Left ventricle myocardium inferior (tissue), 1 donor: ENCODE data around the gene SELENOS. TPM values are rescaled to one million over a fixed set of nuclear protein-coding genes. Genes with fewer than 3 reads are reported as not detected.

ENCODE experiments used
- DNase-seq: peaks from one replicate; pipeline ENCODE4 v3.0.0-alpha.2; 2020
- H3K27ac ChIP-seq: fragments of 200-600 bp; replicated peaks from 2 replicates; pipeline ENCODE4 v1.8.0; 2021
- H3K27me3 ChIP-seq: fragments of 200-600 bp; 2 replicates; pipeline ENCODE4 v1.8.0; 2021; ENCODE audit warnings: low read depth
- H3K36me3 ChIP-seq: fragments of 200-600 bp; 2 replicates; pipeline ENCODE4 v1.8.0; 2021
- H3K4me1 ChIP-seq: fragments of 200-600 bp; 2 replicates; pipeline ENCODE4 v1.8.0; 2021
- H3K4me3 ChIP-seq: fragments of 200-600 bp; 2 replicates; pipeline ENCODE4 v1.8.0; 2021; ENCODE audit warnings: mild to moderate bottlenecking, moderate library complexity
- H3K9me3 ChIP-seq: fragments of 200-600 bp; replicated peaks from 2 replicates; pipeline ENCODE4 v1.8.0; 2021
- intact Hi-C: fragments of 100-400 bp; cut with micrococcal nuclease; formaldehyde crosslinking; loops from one replicate; pipeline ENCODE4 v1.11.0; 2022
- long read RNA-seq: library from polyadenylated mRNA; unstranded; transcript quantifications from one replicate; pipeline ENCODE4 v2.0.0, GENCODE V29; 2021
- total RNA-seq: library from RNA; stranded (reverse); fragmentation: NEBNext Ultra II Directional; extraction: Animal tissue kit (Norgen Biotek cat#: 25700); gene quantifications from one replicate; pipeline ENCODE4 v1.2.1, GENCODE V29; 2021
- TF ChIP-seq, protein P1 (sequence below): fragments of 200-600 bp; IDR thresholded peaks from 2 replicates; pipeline ENCODE4 v1.8.0; 2021; ENCODE audit warnings: antibody characterized with exemption, mild to moderate bottlenecking, borderline replicate concordance
- donor health status: DM: no; HTN: yes; CAD: no; lungs with severe emphysema.

The SELENOS gene, protein sequence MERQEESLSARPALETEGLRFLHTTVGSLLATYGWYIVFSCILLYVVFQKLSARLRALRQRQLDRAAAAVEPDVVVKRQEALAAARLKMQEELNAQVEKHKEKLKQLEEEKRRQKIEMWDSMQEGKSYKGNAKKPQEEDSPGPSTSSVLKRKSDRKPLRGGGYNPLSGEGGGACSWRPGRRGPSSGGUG
- total RNA-seq: 50.6 TPM
- long read RNA-seq, transcript SELENOS-203 (6 exons, 1,188 nt): major isoform, 85 of 96 reads
- long read RNA-seq, transcript SELENOS-201 (7 exons, 1,439 nt): minor isoform, 5 of 96 reads
- long read RNA-seq, partial matches to known transcripts: 1 of 96 reads
- long read RNA-seq, other reads (novel, unspliced or antisense): 5 of 96 reads

DNA sequence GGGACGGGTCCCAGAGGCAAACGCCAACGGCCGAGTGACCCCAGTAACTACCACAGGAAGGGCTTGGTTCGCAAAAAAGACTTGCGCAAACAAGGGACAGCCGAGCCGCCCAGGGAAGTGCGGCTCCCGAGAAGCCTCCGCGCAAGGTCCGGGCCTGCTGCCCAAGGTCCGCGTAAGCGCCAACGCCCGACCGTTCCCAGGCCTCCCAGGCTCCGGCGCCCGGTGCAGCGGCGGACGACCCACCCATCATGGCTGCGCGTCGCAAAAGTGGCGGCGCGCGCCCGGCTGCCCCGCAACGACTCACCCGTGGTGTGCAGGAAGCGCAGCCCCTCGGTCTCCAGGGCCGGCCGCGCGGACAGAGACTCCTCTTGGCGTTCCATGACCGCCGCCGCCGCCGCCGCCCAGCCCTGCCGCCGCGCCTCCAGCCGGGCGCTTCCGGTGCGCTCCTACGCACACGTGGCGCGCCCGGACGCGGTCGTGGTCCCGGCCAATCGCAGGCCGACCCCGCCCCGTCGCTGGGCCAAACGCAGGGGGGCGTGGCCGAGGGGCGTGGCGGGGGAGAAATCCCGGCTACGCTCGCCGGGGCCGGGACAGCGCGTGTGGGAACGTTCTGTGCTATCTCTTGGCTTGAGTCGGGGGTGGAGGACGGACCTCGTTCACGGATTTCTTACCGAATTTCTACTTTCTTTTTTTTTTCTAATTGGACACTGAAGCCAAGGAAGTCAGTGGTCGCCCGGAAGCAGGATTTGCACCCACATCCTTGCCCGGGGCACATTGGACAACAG, at the start of gene SELENOS:
Gene SELENOS (minus strand): TSS at position 448 of the 785 bp plus-strand sequence. CDS start 68 bp downstream, at position 380.
- intact Hi-C loops: no loop called here
- H3K27ac ChIP-seq: peak within 1 kb of the TSS; percentile 94
- TF ChIP-seq, protein P1, sequence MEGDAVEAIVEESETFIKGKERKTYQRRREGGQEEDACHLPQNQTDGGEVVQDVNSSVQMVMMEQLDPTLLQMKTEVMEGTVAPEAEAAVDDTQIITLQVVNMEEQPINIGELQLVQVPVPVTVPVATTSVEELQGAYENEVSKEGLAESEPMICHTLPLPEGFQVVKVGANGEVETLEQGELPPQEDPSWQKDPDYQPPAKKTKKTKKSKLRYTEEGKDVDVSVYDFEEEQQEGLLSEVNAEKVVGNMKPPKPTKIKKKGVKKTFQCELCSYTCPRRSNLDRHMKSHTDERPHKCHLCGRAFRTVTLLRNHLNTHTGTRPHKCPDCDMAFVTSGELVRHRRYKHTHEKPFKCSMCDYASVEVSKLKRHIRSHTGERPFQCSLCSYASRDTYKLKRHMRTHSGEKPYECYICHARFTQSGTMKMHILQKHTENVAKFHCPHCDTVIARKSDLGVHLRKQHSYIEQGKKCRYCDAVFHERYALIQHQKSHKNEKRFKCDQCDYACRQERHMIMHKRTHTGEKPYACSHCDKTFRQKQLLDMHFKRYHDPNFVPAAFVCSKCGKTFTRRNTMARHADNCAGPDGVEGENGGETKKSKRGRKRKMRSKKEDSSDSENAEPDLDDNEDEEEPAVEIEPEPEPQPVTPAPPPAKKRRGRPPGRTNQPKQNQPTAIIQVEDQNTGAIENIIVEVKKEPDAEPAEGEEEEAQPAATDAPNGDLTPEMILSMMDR: no peak
- peak; percentile 94 for DNase-seq
- no peaks in the 10 kb centered on the region for H3K27me3 ChIP-seq
- H3K4me3 ChIP-seq: peak within 1 kb of the TSS; percentile 90
- H3K4me1 ChIP-seq: peaks cover 54% of the 10 kb centered on the region
- H3K36me3 ChIP-seq: peaks cover 63% of the 10 kb centered on the region
- H3K9me3 ChIP-seq: no peaks in the 10 kb centered on the region

DNA sequence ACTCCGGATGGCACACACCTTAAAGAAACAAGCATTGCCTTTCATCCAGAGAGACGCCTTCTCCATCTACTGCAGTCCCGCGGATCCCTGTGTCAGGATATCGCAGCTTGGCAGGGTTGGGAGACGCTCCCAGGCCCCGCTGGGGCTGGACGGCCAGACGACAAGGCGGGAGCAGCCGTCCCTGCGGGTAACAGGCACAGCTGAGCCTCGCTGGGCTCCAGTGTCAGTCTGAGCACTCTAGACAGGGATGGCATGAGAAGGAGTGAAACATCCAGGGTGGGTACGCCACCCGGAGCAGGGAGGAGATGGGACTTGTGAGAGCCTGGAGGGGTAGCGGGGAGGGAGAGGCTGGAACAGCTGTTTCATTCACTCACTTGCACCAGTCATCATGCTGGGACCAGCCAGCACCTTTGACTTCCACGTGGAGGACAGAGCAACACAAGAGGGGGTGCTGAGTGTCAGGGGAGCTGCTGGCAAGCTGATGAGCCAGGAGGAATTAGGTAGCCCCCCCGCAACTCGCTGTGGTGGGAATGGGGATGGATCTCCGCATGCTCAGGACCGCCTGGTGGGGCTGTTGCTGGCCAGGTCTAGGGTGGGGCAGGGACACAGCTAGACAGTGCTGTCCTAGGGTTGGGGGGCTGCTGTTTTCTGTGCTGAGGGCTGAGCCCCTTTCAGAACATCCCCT, 49.3 kb upstream of the SELENOS start:
- DNase-seq: no peak
- no peak overlapping the region for H3K4me3 ChIP-seq
- TF ChIP-seq, protein P1: no peak
- no peaks in the 10 kb centered on the region for H3K4me1 ChIP-seq
- intact Hi-C loops: no loop called here
- H3K9me3 ChIP-seq: no peaks in the 10 kb centered on the region
- peaks cover 41% of the 10 kb centered on the region for H3K36me3 ChIP-seq
- no peak overlapping the region for H3K27ac ChIP-seq
- H3K27me3 ChIP-seq: no peaks in the 10 kb centered on the region

DNA sequence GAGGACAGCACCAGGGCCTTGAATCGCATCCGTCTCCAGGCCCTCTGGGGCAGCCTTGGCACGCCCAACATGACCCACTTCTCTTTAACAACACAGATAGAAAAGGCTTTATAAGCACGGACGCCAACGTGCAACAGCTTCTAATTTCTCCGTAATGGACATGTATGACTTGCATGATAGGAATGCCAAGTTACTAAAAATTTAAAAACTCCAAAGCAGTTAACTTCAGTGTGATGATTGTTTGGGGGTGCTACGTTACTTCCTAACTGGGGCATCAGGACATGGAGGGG, 48.7 kb upstream of the SELENOS start:
- intact Hi-C loops: no loop called here
- no peaks in the 10 kb centered on the region for H3K4me1 ChIP-seq
- H3K4me3 ChIP-seq: no peak overlapping the region
- H3K9me3 ChIP-seq: no peaks in the 10 kb centered on the region
- TF ChIP-seq, protein P1: no peak
- no peak overlapping the region for H3K27ac ChIP-seq
- DNase-seq: no peak
- H3K27me3 ChIP-seq: no peaks in the 10 kb centered on the region
- peaks cover 44% of the 10 kb centered on the region for H3K36me3 ChIP-seq

DNA sequence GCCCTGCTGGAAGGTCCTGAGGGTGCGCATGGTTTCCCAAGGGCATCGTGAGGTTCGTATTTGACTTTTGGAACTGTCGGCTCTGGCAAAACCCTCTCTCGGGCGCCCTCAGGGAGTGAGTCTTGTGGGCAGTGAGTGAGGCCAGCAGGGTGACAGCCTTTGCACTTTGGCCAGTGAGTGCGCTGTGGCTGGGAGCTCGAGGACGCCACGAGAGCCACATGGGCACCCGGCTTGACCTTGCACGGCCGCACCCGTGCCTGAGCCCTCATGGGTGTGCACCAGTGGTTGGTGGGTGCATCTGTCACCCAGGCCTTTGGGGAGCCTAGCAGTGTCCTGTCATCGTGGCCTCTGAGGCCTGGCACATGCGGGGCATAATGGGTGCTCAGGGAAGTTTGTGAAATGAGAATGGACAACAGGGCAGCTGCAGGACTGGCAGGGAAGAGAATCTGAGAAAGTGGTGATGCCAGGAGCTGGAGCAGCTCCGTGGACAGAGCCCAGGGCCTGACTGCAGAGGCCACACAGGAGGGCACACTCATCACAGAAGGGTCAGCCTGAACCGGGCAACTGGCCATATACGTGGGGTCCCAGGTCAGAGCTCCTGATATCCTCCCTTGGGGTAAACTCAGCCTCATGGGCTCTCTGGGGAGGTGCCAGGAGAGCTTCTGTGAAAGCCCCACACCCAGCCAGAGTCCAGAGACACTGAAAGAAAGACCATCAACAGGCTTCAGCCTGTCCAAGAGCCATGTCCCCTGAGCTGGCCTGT, 48.2 kb upstream of the SELENOS start:
- Histone ChIP-seq H3K36me3 (peaks cover 49% of the 10 kb centered on the region), H3K9me3 (no peaks in the 10 kb centered on the region), H3K4me1 (no peaks in the 10 kb centered on the region), H3K4me3 (no peak overlapping the region), H3K27me3 (no peaks in the 10 kb centered on the region), H3K27ac (no peak overlapping the region)
- TF ChIP-seq, protein P1: no peak
- intact Hi-C loops: no loop called here
- DNase-seq: no peak
